Endothelial cell (in vitro differentiated cells): ENCODE results near the gene GRIP1. TPM values are rescaled to one million over a fixed set of nuclear protein-coding genes. Genes with fewer than 3 reads are reported as not detected.

Experiments
- DNase-seq: peaks from one replicate; pipeline ENCODE4 v3.0.0; 2021; ENCODE audit warnings: low spot score
- H3K27ac Mint-ChIP-seq: one replicate; pipeline ENCODE4 v1.8.0; 2021; ENCODE audit warnings: mixed read lengths, inconsistent platforms; ENCODE audit not compliant: unreplicated experiment
- H3K27me3 Mint-ChIP-seq: one replicate; pipeline ENCODE4 v1.8.0; 2021; ENCODE audit warnings: mild to moderate bottlenecking, moderate library complexity, mixed read lengths, inconsistent platforms; ENCODE audit not compliant: unreplicated experiment
- H3K36me3 Mint-ChIP-seq: one replicate; pipeline ENCODE4 v1.8.0; 2021; ENCODE audit warnings: mild to moderate bottlenecking, low read depth, mixed read lengths, inconsistent platforms; ENCODE audit not compliant: unreplicated experiment
- H3K4me1 Mint-ChIP-seq: one replicate; pipeline ENCODE4 v1.8.0; 2021; ENCODE audit warnings: mild to moderate bottlenecking, mixed read lengths, inconsistent platforms; ENCODE audit not compliant: unreplicated experiment
- H3K4me3 Mint-ChIP-seq: one replicate; pipeline ENCODE4 v1.8.0; 2021; ENCODE audit warnings: mild to moderate bottlenecking, mixed read lengths, inconsistent platforms; ENCODE audit not compliant: unreplicated experiment
- H3K9me3 Mint-ChIP-seq: one replicate; pipeline ENCODE4 v1.8.0; 2021; ENCODE audit warnings: mixed read lengths, inconsistent platforms; ENCODE audit not compliant: unreplicated experiment
- total RNA-seq: library from RNA; stranded (reverse); fragmentation: NEBNext Ultra II Directional; extraction: Animal tissue kit (Norgen Biotek cat#: 25700); gene quantifications from one replicate; pipeline ENCODE4 v1.2.1, GENCODE V29; 2021; ENCODE audit not compliant: unreplicated experiment
- TF ChIP-seq, protein P1 (sequence below): fragments of 200-600 bp; sonication (generic); IDR thresholded peaks from one replicate; pipeline ENCODE4 v1.5.0; 2021; ENCODE audit warnings: antibody characterized with exemption; ENCODE audit not compliant: unreplicated experiment

The GRIP1 gene
- total RNA-seq, 1 donor from 2014 or later, result 36.2 TPM

DNA sequence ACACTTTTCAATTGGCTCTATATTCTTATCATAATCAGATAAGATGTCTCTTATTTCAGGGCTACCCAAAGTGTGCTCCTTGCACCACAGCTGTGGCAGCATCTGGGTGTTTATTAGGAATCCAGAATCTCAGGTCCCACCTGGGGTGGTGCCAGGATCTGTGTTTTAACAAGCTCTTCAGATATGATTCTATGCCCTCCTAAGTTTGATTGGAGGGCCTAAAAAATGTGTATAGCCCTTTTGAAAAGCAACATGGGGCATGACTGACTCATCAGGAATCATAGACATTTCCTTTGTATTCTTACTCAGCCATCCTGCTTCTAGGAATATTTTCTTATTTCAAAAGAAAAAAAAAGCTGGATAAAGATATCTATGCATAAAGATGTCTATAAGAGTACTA lies 273.5 kb downstream of the GRIP1 start:
- no peak for DNase-seq
- no peak overlapping the region for H3K4me3 Mint-ChIP-seq
- H3K27me3 Mint-ChIP-seq, result no peaks in the 10 kb centered on the region
- TF ChIP-seq, protein P1, sequence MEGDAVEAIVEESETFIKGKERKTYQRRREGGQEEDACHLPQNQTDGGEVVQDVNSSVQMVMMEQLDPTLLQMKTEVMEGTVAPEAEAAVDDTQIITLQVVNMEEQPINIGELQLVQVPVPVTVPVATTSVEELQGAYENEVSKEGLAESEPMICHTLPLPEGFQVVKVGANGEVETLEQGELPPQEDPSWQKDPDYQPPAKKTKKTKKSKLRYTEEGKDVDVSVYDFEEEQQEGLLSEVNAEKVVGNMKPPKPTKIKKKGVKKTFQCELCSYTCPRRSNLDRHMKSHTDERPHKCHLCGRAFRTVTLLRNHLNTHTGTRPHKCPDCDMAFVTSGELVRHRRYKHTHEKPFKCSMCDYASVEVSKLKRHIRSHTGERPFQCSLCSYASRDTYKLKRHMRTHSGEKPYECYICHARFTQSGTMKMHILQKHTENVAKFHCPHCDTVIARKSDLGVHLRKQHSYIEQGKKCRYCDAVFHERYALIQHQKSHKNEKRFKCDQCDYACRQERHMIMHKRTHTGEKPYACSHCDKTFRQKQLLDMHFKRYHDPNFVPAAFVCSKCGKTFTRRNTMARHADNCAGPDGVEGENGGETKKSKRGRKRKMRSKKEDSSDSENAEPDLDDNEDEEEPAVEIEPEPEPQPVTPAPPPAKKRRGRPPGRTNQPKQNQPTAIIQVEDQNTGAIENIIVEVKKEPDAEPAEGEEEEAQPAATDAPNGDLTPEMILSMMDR, result no peak
- H3K36me3 Mint-ChIP-seq, result no peaks in the 10 kb centered on the region
- no peaks in the 10 kb centered on the region for H3K9me3 Mint-ChIP-seq
- no peaks in the 10 kb centered on the region for H3K4me1 Mint-ChIP-seq
- H3K27ac Mint-ChIP-seq, result no peak overlapping the region

DNA sequence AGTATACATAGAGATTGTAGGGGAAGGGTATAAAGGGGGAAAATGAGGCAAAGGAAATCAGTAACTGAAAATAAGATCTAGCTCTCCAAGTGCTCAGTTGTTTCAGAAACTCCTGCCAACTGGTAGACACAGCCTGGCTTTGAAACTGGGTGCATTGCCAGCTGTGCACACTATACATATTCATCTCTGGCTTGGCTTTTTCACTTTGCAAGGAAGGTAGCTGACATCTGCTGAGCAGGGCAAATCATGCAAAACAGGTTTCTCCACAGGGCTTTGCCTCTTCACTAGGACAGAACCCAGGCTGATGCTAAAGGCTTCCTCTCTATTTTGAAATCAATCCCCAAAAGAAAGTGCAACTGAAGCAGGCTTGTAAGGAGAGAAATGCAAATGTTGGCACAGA lies 275.1 kb downstream of the GRIP1 start:
- Mint-ChIP-seq H3K9me3 (no peaks in the 10 kb centered on the region), H3K4me3 (no peak overlapping the region), H3K4me1 (no peaks in the 10 kb centered on the region), H3K27me3 (no peaks in the 10 kb centered on the region), H3K27ac (no peak overlapping the region), H3K36me3 (no peaks in the 10 kb centered on the region)
- TF ChIP-seq, protein P1, result no peak
- no peak for DNase-seq

DNA sequence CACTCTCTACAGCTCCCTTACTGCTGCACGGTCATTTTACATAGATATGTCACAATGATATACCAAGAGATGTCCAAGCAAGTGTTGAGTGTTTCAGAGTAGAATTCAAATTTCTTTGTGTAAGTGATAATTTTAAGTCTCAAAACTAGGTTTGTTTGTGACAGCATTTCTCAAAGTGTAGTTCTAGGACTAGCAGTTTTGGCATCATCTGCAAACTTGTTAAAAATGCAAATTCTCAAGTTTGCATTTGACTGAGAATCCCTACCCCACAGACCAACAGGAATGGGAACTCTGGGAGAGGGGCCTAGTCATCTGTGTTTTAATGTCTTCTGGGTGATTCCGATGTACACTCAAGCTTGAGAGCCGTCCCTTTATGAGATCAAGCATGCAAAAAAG lies 279.0 kb downstream of the GRIP1 start:
- no peak overlapping the region for H3K27ac Mint-ChIP-seq

DNA sequence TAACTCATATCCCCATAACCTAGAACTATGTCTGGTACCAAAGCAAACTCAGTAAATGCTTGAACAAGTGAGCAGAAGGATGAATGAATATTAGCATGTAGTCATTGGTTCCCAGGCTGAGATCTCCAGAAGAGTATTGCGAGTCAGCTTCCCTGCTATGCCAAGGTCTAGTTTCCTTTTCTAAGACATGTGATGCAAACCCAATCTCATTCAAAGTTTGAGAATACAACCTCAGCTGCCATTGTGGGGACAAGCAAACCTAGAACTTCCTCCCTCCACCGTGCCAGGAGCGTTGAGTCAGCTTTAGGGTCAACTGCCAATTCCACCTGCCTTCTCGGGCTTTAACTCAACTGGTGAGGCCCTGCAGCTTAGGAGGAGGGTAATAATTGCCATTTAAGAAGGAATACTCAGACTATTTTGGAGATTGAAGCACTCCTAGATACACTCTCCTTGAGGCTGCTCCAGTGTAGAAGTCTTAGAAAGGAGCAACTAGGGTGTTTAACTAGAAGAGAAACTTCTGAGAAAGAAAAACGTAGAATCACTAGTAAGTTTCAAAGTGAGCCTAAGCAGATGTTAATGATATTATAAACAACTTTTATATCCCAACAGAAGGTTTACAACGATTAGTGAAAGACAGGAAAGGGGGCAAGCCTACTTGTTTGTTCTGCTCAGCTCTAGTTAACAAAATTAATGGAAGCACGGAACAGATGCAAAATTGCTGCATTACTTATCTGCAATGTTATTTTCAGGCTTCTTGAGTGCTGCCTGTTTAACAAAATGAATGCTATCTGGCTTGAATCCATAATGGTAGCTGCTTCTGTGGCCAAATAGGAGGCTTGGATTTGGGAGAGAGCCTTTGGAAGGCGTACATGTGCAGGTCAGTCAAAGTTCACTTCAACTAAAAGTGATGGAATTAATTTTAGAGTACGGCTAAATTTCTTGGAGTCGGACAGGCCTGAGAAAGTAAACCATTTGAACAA lies 279.7 kb downstream of the GRIP1 start:
- Mint-ChIP-seq H3K27ac (no peak overlapping the region), H3K4me1 (no peaks in the 10 kb centered on the region)
- DNase-seq, result no peak

More for the DNA sequence above, 279.0 kb downstream of the GRIP1 start:
- peaks cover 2% of the 10 kb centered on the region for H3K27me3 Mint-ChIP-seq
- DNase-seq, result no peak
- H3K4me3 Mint-ChIP-seq, result no peak overlapping the region
- no peaks in the 10 kb centered on the region for H3K36me3 Mint-ChIP-seq
- TF ChIP-seq, protein P1, result no peak
- no peaks in the 10 kb centered on the region for H3K9me3 Mint-ChIP-seq
- no peaks in the 10 kb centered on the region for H3K4me1 Mint-ChIP-seq

More for the DNA sequence above, 279.7 kb downstream of the GRIP1 start:
- H3K4me3 Mint-ChIP-seq, result no peak overlapping the region
- H3K27me3 Mint-ChIP-seq, result peaks cover 2% of the 10 kb centered on the region
- no peaks in the 10 kb centered on the region for H3K36me3 Mint-ChIP-seq
- TF ChIP-seq, protein P1, result no peak
- H3K9me3 Mint-ChIP-seq, result no peaks in the 10 kb centered on the region
